Heart left ventricle (tissue), 16 donors: ENCODE data around the gene CRLF3. TPM values are rescaled to one million over a fixed set of nuclear protein-coding genes. Genes with fewer than 3 reads are reported as not detected.
A peak's percentile ranks its signal among the peaks of the same experiment; 100 is the strongest.

Source experiments
- ATAC-seq, 4 donors: fragments of 200-7000 bp; cut with Tn5 transposase; one replicate each; pipeline ENCODE4 v1.9.1; 2020 to 2022; ENCODE audit warnings: moderate library complexity in 4 of 4, mild to moderate bottlenecking in 3 of 4, moderate number of reproducible peaks in 1 of 4
- DNase-seq, 5 donors: peaks; one replicate each; pipeline ENCODE4 v3.0.0-alpha.2; 2020
- H3K27ac ChIP-seq, 12 donors: fragments of 200-600 bp; sonication (generic) in 4 of 12; one replicate each; pipeline versions ENCODE4 v1.5.0 to v1.8.0; 2016 to 2022; ENCODE audit warnings: mild to moderate bottlenecking in 2 of 12
- H3K27me3 ChIP-seq, 9 donors: fragments of 200-600 bp; sonication (generic) in 2 of 9; one replicate each; pipeline versions ENCODE4 v1.5.1 to v1.8.0; 2016 to 2022; ENCODE audit warnings: mild to moderate bottlenecking in 3 of 9
- H3K36me3 ChIP-seq, 9 donors: fragments of 200-600 bp; sonication (generic) in 2 of 9; one replicate each; pipeline versions ENCODE4 v1.5.0 to v1.8.0; 2018 to 2022; ENCODE audit warnings: mild to moderate bottlenecking in 2 of 9
- H3K4me1 ChIP-seq, 12 donors: fragments of 200-600 bp; sonication (generic) in 4 of 12; one replicate each; pipeline versions ENCODE4 v1.5.0 to v1.8.0; 2016 to 2022; ENCODE audit warnings: mild to moderate bottlenecking in 3 of 12
- H3K4me3 ChIP-seq, 12 donors: fragments of 200-600 bp; sonication (generic) in 4 of 12; one replicate each; pipeline versions ENCODE4 v1.5.0 to v1.8.0; 2017 to 2022; ENCODE audit warnings: mild to moderate bottlenecking in 9 of 12, moderate library complexity in 4 of 12
- H3K9me3 ChIP-seq, 12 donors: fragments of 200-600 bp; sonication (generic) in 4 of 12; one replicate each; pipeline versions ENCODE4 v1.5.0 to v1.8.0; 2016 to 2022; ENCODE audit warnings: mild to moderate bottlenecking in 1 of 12
- CTCF ChIP-seq, 12 donors: fragments of 200-600 bp; sonication (generic) in 4 of 12; IDR thresholded peaks; one replicate each; pipeline versions ENCODE4 v1.5.0 to v1.8.0; 2018 to 2022; ENCODE audit warnings: antibody characterized with exemption in 12 of 12, mild to moderate bottlenecking in 5 of 12
- POLR2A ChIP-seq, 2 donors: fragments of 450-650 bp; IDR thresholded peaks; one replicate each; pipeline ENCODE4 v1.6.1; 2017; ENCODE audit warnings: antibody characterized with exemption in 2 of 2, mild to moderate bottlenecking in 2 of 2, moderate library complexity in 2 of 2
- WGBS, 4 donors: extraction: QIAGEN DNeasy Blood & Tissue Kit in 2 of 4; methylation state at CpG; one replicate each; pipeline versions ENCODE4 v1.1.5 to v1.1.7; 2013 to 2018; 5-methylcytosine and 5-hydroxymethylcytosine counted together
- intact Hi-C, 10 donors: fragments of 100-400 bp; cut with DNase I; formaldehyde crosslinking; loops; one replicate each; pipeline versions ENCODE4 v1.11.1 to v1.14.2; 2022
- polyA plus RNA-seq, 2 donors: library from polyadenylated mRNA; stranded (reverse); fragments of 200-250 nt; gene quantifications; one replicate each; pipeline ENCODE4 v1.2.3, GENCODE V29; 2013
- total RNA-seq, 9 donors: library from RNA; depleted of rRNA in 2 of 9; stranded (reverse); fragments of >200 nt in 2 of 9; fragmentation: NEBNext Ultra II Directional in 3 of 9; extraction: Animal tissue kit (Norgen Biotek cat#: 25700) in 3 of 9; gene quantifications; one replicate each; pipeline versions ENCODE4 v1.1.0 to v1.2.4, GENCODE V29; 2016 to 2023
- donor health status: ischemic (EF 13 %, LVEDD 7.1; RV severe dilation, severe dysfunction).
- donor health status: healthy with polysubstance abuse.
- donor health status: DM: no; HTN: yes; CAD: no.
- donor health status: DM: no; HTN: no; CAD: no.
- donor health status: ischemic (EF 25% LVEDD 6.9; RV normal size, moderate dysfunction).
- donor health status: ischemic (EF 25% LVEDD 5.7; RV mildly dilated, moderate dysfunction).
- donor health status: healthy.
- donor health status: DM: yes; HTN: yes; CAD: no.
- donor health status: ischemic (EF 35%, LVEDD 5.7; RV mildly dilated, moderate dysfunction).
- donor health status: nonischemic (EF 11% LVEDD 7.7; RV severe dilation, severe dysfunction).
- donor health status: DM: yes; HTN: yes; CAD: no.
- donor health status: PGD.
- donor health status: ischemic (EF 29% LVEDD 5.4; RV normal size, mild dysfunction).
- donor health status: nonischemic (EF 23%, LVEDD 6.1; RV moderate dilation, normal function).

The CRLF3 gene
- total and polyA plus RNA-seq, 11 donors, result 3.0 to 12.3 (median 5.5) TPM

GRCh38 chr17:30805944-30806456 is 18.5 kb downstream of the CRLF3 start:
- Histone ChIP-seq H3K4me1 (peaks cover 0 to 52% (median 0%) of the 10 kb centered on the region in 12 donors), H3K4me3 (no peak overlapping the region), H3K36me3 (peaks cover 0 to 40% (median 35%) of the 10 kb centered on the region in 9 donors), H3K27ac (peak overlapping the region in 1 of 12 donors; percentile 34), H3K9me3 (no peaks in the 10 kb centered on the region), H3K27me3 (no peaks in the 10 kb centered on the region)
- intact Hi-C loops, result no loop called here
- no peak for DNase-seq
- TF ChIP-seq POLR2A (IDR thresholded peaks at IDR 0.05) (no peak), CTCF (IDR thresholded peaks at IDR 0.05) (no peak)
- no peak for ATAC-seq
- WGBS, 4 donors, result 90 to 95% (median 91%) methylated on average over 2 of the region's 2 CpGs

DNA sequence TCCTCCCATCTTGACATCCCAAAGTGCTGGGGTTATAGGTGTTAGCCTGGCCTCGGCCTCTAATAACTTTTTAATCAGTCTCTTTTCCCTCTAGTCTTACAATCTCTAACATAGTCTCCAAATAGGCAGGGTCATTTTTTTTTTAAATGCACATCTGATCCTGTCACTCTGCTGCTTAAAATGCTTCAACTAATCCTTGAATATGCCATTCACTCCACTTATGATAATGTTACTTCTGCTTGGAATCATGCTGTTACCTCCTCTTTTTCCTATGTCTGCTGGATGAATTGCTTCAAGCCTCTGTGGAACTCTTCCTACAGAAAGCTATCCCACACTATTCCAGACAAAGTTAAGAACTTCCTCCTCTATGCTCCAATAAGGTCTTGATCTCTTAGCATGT is 22.8 kb downstream of the CRLF3 start:
- Histone ChIP-seq H3K27me3 (no peaks in the 10 kb centered on the region), H3K4me1 (peaks cover 0 to 11% (median 0%) of the 10 kb centered on the region in 12 donors), H3K4me3 (no peak overlapping the region), H3K27ac (no peak overlapping the region), H3K9me3 (no peaks in the 10 kb centered on the region), H3K36me3 (peaks cover 0 to 82% (median 70%) of the 10 kb centered on the region in 9 donors)
- ATAC-seq (no peak), DNase-seq (no peak)
- TF ChIP-seq CTCF (IDR thresholded peaks at IDR 0.05) (no peak), POLR2A (IDR thresholded peaks at IDR 0.05) (no peak)
- 97 to 100% (median 99%) methylated on average over 1 of the region's 1 CpG for WGBS, 4 donors
- intact Hi-C loops, result no loop called here

DNA sequence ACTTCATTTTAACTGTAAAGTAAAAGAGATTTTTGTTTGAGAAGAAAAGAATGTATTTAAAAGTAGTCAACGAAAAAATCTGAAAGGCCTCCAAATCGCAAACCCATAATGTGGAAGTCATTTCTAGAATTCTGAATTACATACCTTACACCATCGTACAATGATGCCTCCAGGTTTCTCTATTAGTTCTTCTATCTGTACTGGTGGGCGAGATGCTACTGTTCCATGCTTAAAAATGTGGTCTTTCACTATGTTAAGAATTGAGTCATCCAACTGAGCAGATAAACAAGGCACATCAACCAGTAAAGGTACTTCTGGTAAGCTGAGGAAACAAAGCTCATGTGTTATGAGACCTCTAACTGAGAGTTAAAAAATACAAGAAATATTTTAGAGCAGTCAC is 28.5 kb downstream of the CRLF3 start:
- Histone ChIP-seq H3K27me3 (no peaks in the 10 kb centered on the region), H3K4me1 (no peaks in the 10 kb centered on the region), H3K27ac (no peak overlapping the region), H3K36me3 (peaks cover 0 to 100% (median 89%) of the 10 kb centered on the region in 9 donors), H3K9me3 (no peaks in the 10 kb centered on the region), H3K4me3 (no peak overlapping the region)
- TF ChIP-seq CTCF (IDR thresholded peaks at IDR 0.05), result no peak
- no peak for TF ChIP-seq POLR2A (IDR thresholded peaks at IDR 0.05)
- ATAC-seq, result no peak
- intact Hi-C loops, result no loop called here
- 91 to 97% (median 95%) methylated on average over 4 of the region's 4 CpGs for WGBS, 4 donors
- DNase-seq, result no peak

DNA sequence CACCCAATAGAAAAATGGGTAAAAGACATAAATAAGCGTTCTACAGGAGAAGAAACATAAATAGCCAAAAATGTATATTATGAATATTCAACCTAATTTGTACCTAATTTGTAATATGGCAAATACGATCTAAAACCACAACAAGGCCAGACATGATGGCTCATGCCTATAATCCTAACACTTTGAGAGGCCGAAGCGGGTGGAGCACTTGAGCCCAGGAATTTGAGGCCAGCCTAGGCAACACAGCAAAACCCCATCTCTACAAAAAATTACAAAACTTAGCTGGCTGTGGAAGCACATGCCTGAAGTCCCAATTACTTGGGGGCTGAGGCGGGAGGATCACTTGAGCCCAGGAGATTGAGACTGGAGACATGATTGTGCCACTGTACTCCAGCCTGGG is 30.1 kb downstream of the CRLF3 start:
- no peak for DNase-seq
- H3K9me3 ChIP-seq, result no peaks in the 10 kb centered on the region
- no peak overlapping the region for H3K4me3 ChIP-seq
- H3K27ac ChIP-seq, result no peak overlapping the region
- ATAC-seq, result no peak
- H3K36me3 ChIP-seq, result peaks cover 0 to 100% (median 91%) of the 10 kb centered on the region in 9 donors
- H3K4me1 ChIP-seq, result no peaks in the 10 kb centered on the region
- TF ChIP-seq CTCF (IDR thresholded peaks at IDR 0.05), result no peak
- TF ChIP-seq POLR2A (IDR thresholded peaks at IDR 0.05), result no peak
- H3K27me3 ChIP-seq, result no peaks in the 10 kb centered on the region
- intact Hi-C loops, result no loop called here
- WGBS, 4 donors, result 94 to 97% (median 96%) methylated on average over 5 of the region's 5 CpGs
